Measurements from ENCODE around the gene CNGA3. TPM values are rescaled to one million over a fixed set of nuclear protein-coding genes. Genes with fewer than 3 reads are reported as not detected.

CNGA3 gene
- total RNA-seq, 4 donors from 2014 or later, result not detected

- TF ChIP-seq CTCF (IDR thresholded peaks at IDR 0.05), result no peak
- TF ChIP-seq POLR2A (IDR thresholded peaks at IDR 0.05), result no peak
- H3K27me3 ChIP-seq, result no peaks in the 10 kb centered on the region
- no peak for DNase-seq
- no peaks in the 10 kb centered on the region for H3K36me3 ChIP-seq
- no peaks in the 10 kb centered on the region for H3K9me3 ChIP-seq
- no peak overlapping the region for H3K4me3 ChIP-seq
- H3K27ac ChIP-seq, result no peak overlapping the region
- no peaks in the 10 kb centered on the region for H3K4me1 ChIP-seq
- intact Hi-C loops (cut with DNase I; ENCODE audit: low total_unique reads), result no loop called here
Measured at GRCh38 chr2:98376301-98376910, 30.1 kb downstream of the CNGA3 start.

GRCh38 chr2:98376996-98377395 lies 30.7 kb downstream of the CNGA3 start:
- H3K27me3 ChIP-seq, result no peaks in the 10 kb centered on the region
- no peak for DNase-seq
- no peak overlapping the region for H3K4me3 ChIP-seq

GRCh38 chr2:98377544-98377943 lies 31.3 kb downstream of the CNGA3 start:
- Histone ChIP-seq H3K4me3 (no peak overlapping the region), H3K27ac (no peak overlapping the region), H3K27me3 (no peaks in the 10 kb centered on the region), H3K36me3 (no peaks in the 10 kb centered on the region), H3K9me3 (no peaks in the 10 kb centered on the region), H3K4me1 (no peaks in the 10 kb centered on the region)
- intact Hi-C loops (cut with DNase I; ENCODE audit: low total_unique reads), result no loop called here
- DNase-seq, result no peak
- TF ChIP-seq CTCF (IDR thresholded peaks at IDR 0.05) (no peak), POLR2A (IDR thresholded peaks at IDR 0.05) (no peak)

More at GRCh38 chr2:98376996-98377395, 30.7 kb downstream of the CNGA3 start:
- no peak overlapping the region for H3K27ac ChIP-seq
- no peaks in the 10 kb centered on the region for H3K4me1 ChIP-seq
- no peaks in the 10 kb centered on the region for H3K9me3 ChIP-seq
- intact Hi-C loops (cut with DNase I; ENCODE audit: low total_unique reads), result no loop called here
- no peaks in the 10 kb centered on the region for H3K36me3 ChIP-seq
- TF ChIP-seq CTCF (IDR thresholded peaks at IDR 0.05), result no peak
- no peak for TF ChIP-seq POLR2A (IDR thresholded peaks at IDR 0.05)

GRCh38 chr2:98378196-98378595 lies 31.9 kb downstream of the CNGA3 start:
- intact Hi-C loops (cut with DNase I; ENCODE audit: low total_unique reads), result no loop called here
- TF ChIP-seq POLR2A (IDR thresholded peaks at IDR 0.05) (no peak), CTCF (IDR thresholded peaks at IDR 0.05) (no peak)
- Histone ChIP-seq H3K4me3 (no peak overlapping the region), H3K27me3 (no peaks in the 10 kb centered on the region), H3K4me1 (no peaks in the 10 kb centered on the region), H3K36me3 (no peaks in the 10 kb centered on the region), H3K9me3 (no peaks in the 10 kb centered on the region), H3K27ac (no peak overlapping the region)
- DNase-seq, result no peak

- DNase-seq, result no peak
- Histone ChIP-seq H3K4me1 (no peaks in the 10 kb centered on the region), H3K9me3 (no peaks in the 10 kb centered on the region), H3K4me3 (no peak overlapping the region), H3K36me3 (no peaks in the 10 kb centered on the region), H3K27ac (no peak overlapping the region), H3K27me3 (no peaks in the 10 kb centered on the region)
- intact Hi-C loops (cut with DNase I; ENCODE audit: low total_unique reads), result no loop called here
- TF ChIP-seq CTCF (IDR thresholded peaks at IDR 0.05), result no peak
- TF ChIP-seq POLR2A (IDR thresholded peaks at IDR 0.05), result no peak
Measured at GRCh38 chr2:98378901-98379300, 32.6 kb downstream of the CNGA3 start.
